ENCODE results near the gene LRRC10. TPM values are rescaled to one million over a fixed set of nuclear protein-coding genes. Genes with fewer than 3 reads are reported as not detected.

LRRC10 gene, protein sequence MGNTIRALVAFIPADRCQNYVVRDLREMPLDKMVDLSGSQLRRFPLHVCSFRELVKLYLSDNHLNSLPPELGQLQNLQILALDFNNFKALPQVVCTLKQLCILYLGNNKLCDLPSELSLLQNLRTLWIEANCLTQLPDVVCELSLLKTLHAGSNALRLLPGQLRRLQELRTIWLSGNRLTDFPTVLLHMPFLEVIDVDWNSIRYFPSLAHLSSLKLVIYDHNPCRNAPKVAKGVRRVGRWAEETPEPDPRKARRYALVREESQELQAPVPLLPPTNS
- total RNA-seq: not detected

DNA sequence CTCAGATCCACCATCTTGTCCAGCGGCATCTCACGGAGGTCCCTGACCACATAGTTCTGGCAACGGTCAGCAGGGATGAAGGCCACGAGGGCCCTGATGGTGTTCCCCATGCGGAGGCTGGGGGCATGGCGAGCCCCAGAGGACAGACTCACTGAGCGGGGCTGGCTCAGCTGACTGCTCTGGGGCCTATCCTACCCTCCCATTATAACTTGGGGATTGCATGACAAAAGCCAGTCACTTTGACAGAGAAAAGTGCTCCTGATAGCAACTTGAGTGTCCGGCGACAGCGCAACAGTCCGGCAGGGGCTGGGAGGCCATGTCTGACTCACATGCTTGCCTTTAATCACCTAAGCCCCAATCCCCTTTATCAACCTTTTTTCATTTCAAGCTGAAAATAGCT lies at the start of gene LRRC10:
TSS of gene LRRC10 (minus strand) at position 179 of the 400 bp plus-strand sequence. CDS start at position 110, 69 bp downstream.
- Mint-ChIP-seq H3K4me1 (ENCODE audit: low read depth) (no peaks in the 10 kb centered on the region), H3K27ac (no peak within 1 kb of the TSS), H3K36me3 (ENCODE audit: low read depth) (no peaks in the 10 kb centered on the region), H3K4me3 (no peak within 1 kb of the TSS), H3K9me3 (ENCODE audit: insufficient read depth) (no peaks in the 10 kb centered on the region), H3K27me3 (ENCODE audit: low read depth) (peaks cover 10% of the 10 kb centered on the region)
- DNase-seq (no peak), ATAC-seq (no peak)
- POLR2A ChIA-PET: no interaction called here
- CTCF ChIA-PET: no interaction called here

DNA sequence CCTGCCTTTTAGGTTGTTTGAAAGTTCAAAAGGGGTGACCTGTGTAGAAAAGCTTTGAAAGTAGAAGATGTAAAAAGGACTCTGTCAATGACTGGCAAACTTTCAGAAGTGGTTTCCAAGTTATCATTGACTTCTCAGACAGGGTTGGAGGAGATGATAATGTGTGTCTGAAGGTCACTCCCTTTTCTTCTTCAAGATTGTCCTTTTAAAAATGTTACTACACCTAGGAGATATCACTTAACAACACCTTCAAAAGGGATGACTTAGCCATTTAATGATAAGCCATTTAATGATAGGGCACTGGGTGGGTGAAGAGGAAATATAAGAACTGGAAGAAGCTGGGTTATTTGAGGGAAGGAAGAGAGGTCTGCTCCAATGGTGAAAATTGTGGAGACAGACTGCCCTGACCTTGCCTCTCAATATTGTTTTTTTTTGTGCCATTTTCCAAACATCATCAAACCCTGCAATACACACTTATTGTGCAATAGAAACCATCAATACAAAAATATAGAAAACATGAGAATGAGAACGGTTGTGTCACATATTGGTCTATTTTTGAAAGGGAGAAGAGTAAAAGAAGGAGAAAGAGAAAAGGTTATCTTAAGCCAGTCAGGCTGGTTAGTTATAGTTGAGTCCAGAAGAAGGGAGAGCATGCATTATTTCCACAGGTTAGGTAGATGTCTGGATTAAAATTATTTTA lies 49.6 kb upstream of the LRRC10 start:
- H3K4me1 Mint-ChIP-seq (ENCODE audit: low read depth): no peaks in the 10 kb centered on the region
- no peaks in the 10 kb centered on the region for H3K36me3 Mint-ChIP-seq (ENCODE audit: low read depth)
- ATAC-seq: no peak
- ChIA-PET POLR2A (no interaction called here), CTCF (no interaction called here)
- DNase-seq: no peak
- peaks cover 35% of the 10 kb centered on the region for H3K27me3 Mint-ChIP-seq (ENCODE audit: low read depth)
- H3K9me3 Mint-ChIP-seq (ENCODE audit: insufficient read depth): no peaks in the 10 kb centered on the region
- H3K27ac Mint-ChIP-seq: no peak overlapping the region
- no peak overlapping the region for H3K4me3 Mint-ChIP-seq

DNA sequence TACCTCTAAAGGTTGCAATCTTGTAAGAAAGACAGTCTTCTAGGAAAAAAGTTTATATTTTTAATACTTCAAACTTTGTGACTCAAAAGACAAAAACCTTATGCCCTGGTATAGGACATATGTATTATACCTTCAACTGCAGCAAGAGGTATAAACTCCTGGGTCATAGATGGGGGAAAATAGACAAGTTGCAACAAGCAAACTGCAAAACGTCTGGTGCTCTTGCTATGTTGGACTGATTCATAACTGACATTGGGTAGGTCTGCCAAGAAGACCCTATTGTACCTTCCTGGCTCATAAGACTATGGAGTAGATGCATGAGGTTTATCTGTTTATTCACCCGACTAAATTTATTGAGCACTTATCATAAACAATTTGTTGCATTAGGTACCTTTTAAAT lies 47.5 kb upstream of the LRRC10 start:
- POLR2A ChIA-PET: no interaction called here
- CTCF ChIA-PET: no interaction called here
- no peaks in the 10 kb centered on the region for H3K36me3 Mint-ChIP-seq (ENCODE audit: low read depth)
- H3K27me3 Mint-ChIP-seq (ENCODE audit: low read depth): peaks cover 24% of the 10 kb centered on the region
- H3K9me3 Mint-ChIP-seq (ENCODE audit: insufficient read depth): no peaks in the 10 kb centered on the region
- no peak overlapping the region for H3K4me3 Mint-ChIP-seq
- ATAC-seq (no peak), DNase-seq (no peak)
- H3K27ac Mint-ChIP-seq: no peak overlapping the region
- H3K4me1 Mint-ChIP-seq (ENCODE audit: low read depth): no peaks in the 10 kb centered on the region

DNA sequence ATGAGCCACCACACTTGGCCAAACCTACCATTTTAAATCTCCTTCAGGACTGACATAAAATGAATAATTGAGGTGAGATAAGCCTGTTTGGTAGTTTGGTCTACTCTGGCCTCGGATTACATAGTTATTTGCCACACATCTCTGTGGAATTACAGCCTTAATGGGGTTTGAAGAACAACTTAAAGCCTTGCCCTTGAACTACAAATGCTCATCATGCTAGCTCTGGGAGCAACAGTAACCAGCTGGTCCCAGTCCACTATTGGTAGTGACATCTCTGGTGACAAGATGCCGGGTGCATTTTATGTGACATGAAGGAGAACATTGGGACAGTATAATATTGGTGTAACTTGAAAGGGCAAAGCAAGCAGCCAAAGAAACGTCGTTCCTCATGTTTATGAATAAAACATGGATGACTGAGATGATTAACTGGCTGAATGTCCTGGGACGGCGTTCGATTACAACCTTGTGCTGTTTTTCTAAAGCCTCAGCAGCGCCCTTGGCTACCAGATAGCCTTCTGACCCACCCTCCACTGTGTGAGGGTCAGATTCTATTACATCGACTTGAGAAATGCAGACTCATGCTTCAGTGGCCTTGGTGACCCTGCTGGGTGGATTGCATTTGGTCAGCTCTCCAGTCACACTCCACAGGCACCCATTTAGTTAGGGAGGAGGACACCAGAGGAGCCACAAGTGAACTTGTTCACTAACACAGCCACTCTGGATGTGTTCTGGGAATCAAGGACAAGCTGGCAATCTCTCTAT lies 46.9 kb upstream of the LRRC10 start:
- Mint-ChIP-seq H3K4me3 (no peak overlapping the region), H3K27ac (no peak overlapping the region), H3K27me3 (ENCODE audit: low read depth) (peaks cover 21% of the 10 kb centered on the region), H3K36me3 (ENCODE audit: low read depth) (no peaks in the 10 kb centered on the region), H3K4me1 (ENCODE audit: low read depth) (no peaks in the 10 kb centered on the region), H3K9me3 (ENCODE audit: insufficient read depth) (no peaks in the 10 kb centered on the region)
- DNase-seq: no peak
- no peak for ATAC-seq
- ChIA-PET POLR2A (no interaction called here), CTCF (no interaction called here)

DNA sequence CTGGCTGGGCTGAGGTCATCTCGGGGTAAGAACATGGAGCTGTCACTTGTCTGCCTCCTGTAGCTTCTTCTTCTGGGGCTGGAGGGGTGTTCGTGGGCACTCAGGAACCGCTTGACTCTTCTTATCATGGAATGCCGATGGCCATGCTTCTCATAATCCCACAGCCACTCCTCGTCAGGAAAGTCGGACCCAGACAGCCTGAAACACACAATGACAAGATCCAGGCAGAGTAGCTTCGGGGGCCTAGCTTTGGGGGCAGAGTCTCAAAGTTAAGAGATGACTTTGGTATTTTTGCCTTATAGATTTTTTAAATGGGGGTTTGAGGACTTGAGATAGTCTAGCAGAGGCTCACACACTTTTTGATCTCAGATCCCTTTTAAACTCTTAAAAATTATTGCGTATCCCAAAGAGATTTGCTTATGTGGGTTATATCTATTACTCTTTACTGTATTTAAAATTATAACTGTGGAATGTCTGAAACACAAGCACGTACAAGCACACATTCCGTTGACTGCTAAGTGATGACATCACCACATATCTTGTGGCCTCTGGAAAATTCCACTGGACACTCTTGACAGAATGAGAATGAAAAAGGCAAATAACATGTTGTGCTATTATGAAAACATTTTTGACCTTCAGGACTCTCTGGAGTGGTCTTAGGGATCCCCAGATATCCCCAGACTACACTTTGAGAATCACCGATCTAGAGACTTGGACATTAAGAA lies 45.1 kb upstream of the LRRC10 start:
- Mint-ChIP-seq H3K27ac (no peak overlapping the region), H3K9me3 (ENCODE audit: insufficient read depth) (no peaks in the 10 kb centered on the region), H3K36me3 (ENCODE audit: low read depth) (no peaks in the 10 kb centered on the region), H3K4me3 (no peak overlapping the region), H3K4me1 (ENCODE audit: low read depth) (no peaks in the 10 kb centered on the region), H3K27me3 (ENCODE audit: low read depth) (peaks cover 18% of the 10 kb centered on the region)
- DNase-seq: no peak
- POLR2A ChIA-PET: no interaction called here
- no peak for ATAC-seq
- CTCF ChIA-PET: no interaction called here

DNA sequence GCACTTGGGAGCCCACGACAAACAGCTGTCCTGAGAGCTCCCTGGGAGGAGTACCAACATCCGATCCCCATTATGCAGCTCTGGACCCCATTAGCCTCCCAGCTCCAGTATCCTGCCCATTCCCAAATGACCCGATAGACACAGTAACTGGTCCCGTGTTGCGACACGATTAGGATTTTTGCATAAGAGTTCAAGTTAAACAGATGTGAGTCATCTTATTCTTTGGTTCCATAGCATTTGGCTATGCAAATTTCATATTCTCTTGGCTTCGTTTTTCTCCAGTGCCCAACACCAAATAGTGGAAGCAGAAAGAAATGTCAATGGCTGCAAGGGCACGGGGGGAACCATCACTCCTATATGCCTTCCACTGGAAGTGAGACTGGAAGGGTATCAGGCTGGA lies 43.0 kb upstream of the LRRC10 start:
- Mint-ChIP-seq H3K36me3 (ENCODE audit: low read depth) (no peaks in the 10 kb centered on the region), H3K4me3 (no peak overlapping the region), H3K27ac (no peak overlapping the region), H3K27me3 (ENCODE audit: low read depth) (peaks cover 12% of the 10 kb centered on the region), H3K4me1 (ENCODE audit: low read depth) (no peaks in the 10 kb centered on the region), H3K9me3 (ENCODE audit: insufficient read depth) (no peaks in the 10 kb centered on the region)
- DNase-seq: no peak
- ChIA-PET CTCF (no interaction called here), POLR2A (no interaction called here)
- ATAC-seq: no peak

DNA sequence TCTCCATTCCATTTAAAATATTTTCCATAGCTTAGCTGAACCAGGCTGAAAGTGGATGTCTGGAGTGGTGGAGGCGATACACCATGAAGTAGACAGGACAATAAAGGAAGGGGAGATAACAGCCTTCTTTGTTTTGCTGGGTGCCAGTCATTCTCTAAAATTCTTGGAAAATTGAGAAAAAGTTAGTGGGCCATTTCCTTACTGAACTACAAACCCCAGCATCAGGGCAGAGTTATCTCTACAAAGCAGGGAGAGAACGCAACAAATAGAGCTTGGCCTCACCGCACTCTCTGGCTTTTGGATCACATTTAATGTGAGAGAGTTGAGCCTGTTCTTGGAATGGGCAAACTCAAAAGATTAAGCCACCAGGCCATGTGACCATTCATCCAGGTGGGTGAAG lies 41.2 kb upstream of the LRRC10 start:
- POLR2A ChIA-PET: interaction anchor here (0.9 kb wide), 1 partner anchor 11 kb away, joined by 3 read pairs; no protein-coding TSS in a partner anchor
- Mint-ChIP-seq H3K27ac (no peak overlapping the region), H3K9me3 (ENCODE audit: insufficient read depth) (no peaks in the 10 kb centered on the region), H3K27me3 (ENCODE audit: low read depth) (peaks cover 17% of the 10 kb centered on the region), H3K4me3 (no peak overlapping the region), H3K4me1 (ENCODE audit: low read depth) (no peaks in the 10 kb centered on the region), H3K36me3 (ENCODE audit: low read depth) (no peaks in the 10 kb centered on the region)
- DNase-seq (no peak), ATAC-seq (no peak)
- CTCF ChIA-PET: interaction anchor here (1.0 to 1.2 kb wide), 2 partner anchors 12 to 13 kb away, joined by 3 to 4 read pairs; no protein-coding TSS in a partner anchor

DNA sequence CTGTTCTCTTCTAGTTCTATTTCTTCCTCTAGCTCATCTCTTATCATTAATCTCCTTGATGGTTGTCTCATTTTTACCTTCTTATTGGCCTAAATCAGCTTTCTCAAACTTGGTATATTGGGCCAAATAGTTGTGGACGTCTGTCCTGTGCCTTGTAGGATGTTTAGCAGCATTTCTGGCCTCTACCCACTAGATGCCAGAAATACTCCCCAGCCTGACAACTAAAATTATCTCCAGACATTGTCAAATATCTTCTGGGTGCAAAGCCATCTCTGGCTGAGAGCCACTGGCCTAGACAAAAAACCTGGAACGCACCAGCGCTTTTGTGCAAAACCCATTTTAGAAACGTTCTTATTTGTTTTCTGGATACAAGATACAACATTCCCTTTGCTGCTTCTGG lies 38.8 kb upstream of the LRRC10 start:
- no peak overlapping the region for H3K4me3 Mint-ChIP-seq
- DNase-seq (no peak), ATAC-seq (no peak)
- H3K4me1 Mint-ChIP-seq (ENCODE audit: low read depth): no peaks in the 10 kb centered on the region
- peaks cover 17% of the 10 kb centered on the region for H3K27me3 Mint-ChIP-seq (ENCODE audit: low read depth)
- CTCF ChIA-PET: no interaction called here
- no peaks in the 10 kb centered on the region for H3K36me3 Mint-ChIP-seq (ENCODE audit: low read depth)
- no peaks in the 10 kb centered on the region for H3K9me3 Mint-ChIP-seq (ENCODE audit: insufficient read depth)
- POLR2A ChIA-PET: no interaction called here
- H3K27ac Mint-ChIP-seq: no peak overlapping the region

DNA sequence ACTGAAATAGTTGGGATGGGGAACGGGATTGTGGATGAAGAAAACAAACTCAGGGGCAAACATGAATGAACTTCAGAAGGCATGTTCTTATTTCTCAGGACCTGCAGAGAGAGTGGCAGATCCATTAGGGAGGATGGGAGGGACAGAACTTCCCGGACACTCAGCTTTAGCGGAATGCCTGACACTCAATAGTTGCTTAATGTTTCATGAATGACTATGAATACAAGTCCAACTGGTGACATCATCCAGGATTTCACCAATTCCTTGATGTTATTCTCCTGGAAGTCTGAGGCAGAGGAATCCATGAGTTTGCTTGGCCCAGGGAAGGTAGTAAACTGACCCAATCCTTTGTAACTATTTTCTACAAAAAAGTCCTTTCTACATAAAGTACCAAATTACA lies 37.8 kb upstream of the LRRC10 start:
- Mint-ChIP-seq H3K36me3 (ENCODE audit: low read depth) (no peaks in the 10 kb centered on the region), H3K4me1 (ENCODE audit: low read depth) (no peaks in the 10 kb centered on the region), H3K27ac (no peak overlapping the region), H3K9me3 (ENCODE audit: insufficient read depth) (no peaks in the 10 kb centered on the region), H3K27me3 (ENCODE audit: low read depth) (peaks cover 17% of the 10 kb centered on the region), H3K4me3 (no peak overlapping the region)
- POLR2A ChIA-PET: no interaction called here
- DNase-seq: no peak
- ATAC-seq: no peak
- CTCF ChIA-PET: no interaction called here

DNA sequence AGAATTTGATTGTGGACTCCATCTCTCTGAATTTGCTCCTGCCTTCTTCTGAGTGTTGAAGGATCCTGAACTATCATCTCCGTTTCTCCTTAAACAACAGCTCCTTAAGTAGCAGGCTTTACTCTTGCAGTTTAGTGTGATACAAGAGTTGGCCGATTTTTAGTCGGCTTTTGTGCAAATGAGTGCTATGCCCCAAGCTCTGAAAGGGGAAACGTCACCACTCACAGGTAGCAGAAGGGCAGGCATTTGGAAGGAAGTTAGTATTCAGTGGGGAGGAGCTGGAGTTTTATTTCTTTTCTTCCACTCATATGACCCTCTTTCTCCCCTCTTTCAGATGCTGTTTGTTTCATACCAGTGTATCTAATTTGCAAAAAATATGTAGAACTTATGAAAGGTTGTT lies 36.5 kb upstream of the LRRC10 start:
- DNase-seq (no peak), ATAC-seq (no peak)
- Mint-ChIP-seq H3K4me1 (ENCODE audit: low read depth) (no peaks in the 10 kb centered on the region), H3K36me3 (ENCODE audit: low read depth) (no peaks in the 10 kb centered on the region), H3K4me3 (no peak overlapping the region), H3K27ac (no peak overlapping the region), H3K27me3 (ENCODE audit: low read depth) (peaks cover 17% of the 10 kb centered on the region), H3K9me3 (ENCODE audit: insufficient read depth) (no peaks in the 10 kb centered on the region)
- ChIA-PET CTCF (no interaction called here), POLR2A (no interaction called here)

DNA sequence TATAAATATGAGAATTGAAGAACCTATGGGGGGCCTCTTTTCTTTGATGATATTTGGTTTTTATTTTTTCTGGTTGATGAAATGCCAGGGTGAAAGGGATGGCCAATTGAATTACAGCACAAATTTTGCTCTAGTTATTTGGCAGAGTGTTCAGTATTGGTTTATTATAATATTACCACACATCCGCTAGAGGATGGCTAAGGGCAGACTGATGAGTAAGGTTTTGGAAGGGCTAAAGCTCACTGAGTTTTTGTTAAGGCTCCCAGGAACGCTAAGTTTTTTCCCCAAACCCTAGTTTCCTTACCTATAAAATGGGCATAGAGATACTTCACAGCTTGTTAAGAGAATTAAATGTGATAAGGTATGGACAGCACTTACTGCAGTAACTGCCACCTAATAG lies 34.3 kb upstream of the LRRC10 start:
- Mint-ChIP-seq H3K4me1 (ENCODE audit: low read depth) (no peaks in the 10 kb centered on the region), H3K4me3 (no peak overlapping the region), H3K36me3 (ENCODE audit: low read depth) (no peaks in the 10 kb centered on the region), H3K27ac (no peak overlapping the region), H3K27me3 (ENCODE audit: low read depth) (peaks cover 12% of the 10 kb centered on the region), H3K9me3 (ENCODE audit: insufficient read depth) (no peaks in the 10 kb centered on the region)
- DNase-seq (no peak), ATAC-seq (no peak)
- ChIA-PET CTCF (no interaction called here), POLR2A (no interaction called here)

DNA sequence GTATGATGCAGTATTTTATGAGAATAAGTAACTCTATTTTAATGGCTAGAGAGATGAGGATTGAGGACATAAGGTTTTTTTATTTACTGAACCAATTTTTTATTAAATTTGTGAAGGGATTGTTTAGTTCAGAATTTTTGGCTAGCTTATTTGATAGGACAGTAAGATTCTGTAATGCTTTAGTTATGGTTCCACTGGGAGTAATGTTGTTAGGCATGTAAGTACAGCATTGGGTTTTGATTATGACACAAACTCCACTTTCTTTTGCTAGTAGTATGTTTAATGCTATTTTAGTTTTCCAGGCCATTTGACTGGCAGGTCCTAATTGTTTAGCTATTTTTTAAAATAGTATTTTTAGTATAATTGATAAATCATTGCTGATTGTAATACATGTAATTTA lies 33.8 kb upstream of the LRRC10 start:
- no peaks in the 10 kb centered on the region for H3K9me3 Mint-ChIP-seq (ENCODE audit: insufficient read depth)
- no peaks in the 10 kb centered on the region for H3K36me3 Mint-ChIP-seq (ENCODE audit: low read depth)
- ChIA-PET POLR2A (no interaction called here), CTCF (interaction anchor here (0.7 kb wide), 1 partner anchor 488 kb away, joined by 3 read pairs; no protein-coding TSS in a partner anchor)
- ATAC-seq (no peak), DNase-seq (no peak)
- peaks cover 10% of the 10 kb centered on the region for H3K27me3 Mint-ChIP-seq (ENCODE audit: low read depth)
- H3K4me3 Mint-ChIP-seq: no peak overlapping the region
- H3K4me1 Mint-ChIP-seq (ENCODE audit: low read depth): peaks cover 1% of the 10 kb centered on the region
- no peak overlapping the region for H3K27ac Mint-ChIP-seq
